ENCODE measurements around the gene LAMC3.

DNA sequence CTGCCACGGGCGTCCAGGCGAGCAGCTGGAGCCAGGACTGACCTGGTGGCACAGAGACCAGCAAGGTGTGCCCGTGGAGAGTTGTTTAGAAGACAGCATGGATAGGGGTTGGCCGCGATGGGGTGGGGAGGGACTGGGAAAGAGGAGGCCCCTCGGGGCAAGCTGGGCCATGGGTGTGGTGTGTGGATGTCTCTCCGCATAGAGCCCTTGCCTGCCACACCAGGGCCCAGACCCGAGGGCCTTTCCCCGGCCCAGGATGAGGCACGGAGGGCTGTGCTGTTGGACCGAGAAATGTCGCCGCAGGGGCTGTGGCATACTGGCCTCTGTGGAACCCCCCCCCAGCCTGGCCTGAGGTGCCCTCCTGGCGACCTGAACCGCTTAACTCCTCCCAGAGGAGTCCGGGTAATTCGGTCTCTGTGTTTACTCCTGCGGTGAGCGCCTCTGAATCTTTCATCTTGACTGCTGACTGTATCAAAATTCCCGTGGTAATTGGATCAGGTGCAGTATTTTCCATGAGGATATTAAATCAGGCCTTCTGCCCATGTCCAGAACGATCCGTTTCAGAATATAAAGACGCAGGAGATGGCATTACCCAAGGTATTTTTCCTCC is 22.5 kb upstream of the LAMC3 start:
- TF ChIP-seq, protein P1, sequence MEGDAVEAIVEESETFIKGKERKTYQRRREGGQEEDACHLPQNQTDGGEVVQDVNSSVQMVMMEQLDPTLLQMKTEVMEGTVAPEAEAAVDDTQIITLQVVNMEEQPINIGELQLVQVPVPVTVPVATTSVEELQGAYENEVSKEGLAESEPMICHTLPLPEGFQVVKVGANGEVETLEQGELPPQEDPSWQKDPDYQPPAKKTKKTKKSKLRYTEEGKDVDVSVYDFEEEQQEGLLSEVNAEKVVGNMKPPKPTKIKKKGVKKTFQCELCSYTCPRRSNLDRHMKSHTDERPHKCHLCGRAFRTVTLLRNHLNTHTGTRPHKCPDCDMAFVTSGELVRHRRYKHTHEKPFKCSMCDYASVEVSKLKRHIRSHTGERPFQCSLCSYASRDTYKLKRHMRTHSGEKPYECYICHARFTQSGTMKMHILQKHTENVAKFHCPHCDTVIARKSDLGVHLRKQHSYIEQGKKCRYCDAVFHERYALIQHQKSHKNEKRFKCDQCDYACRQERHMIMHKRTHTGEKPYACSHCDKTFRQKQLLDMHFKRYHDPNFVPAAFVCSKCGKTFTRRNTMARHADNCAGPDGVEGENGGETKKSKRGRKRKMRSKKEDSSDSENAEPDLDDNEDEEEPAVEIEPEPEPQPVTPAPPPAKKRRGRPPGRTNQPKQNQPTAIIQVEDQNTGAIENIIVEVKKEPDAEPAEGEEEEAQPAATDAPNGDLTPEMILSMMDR (IDR thresholded peaks at IDR 0.05): no peak
- TF ChIP-seq POLR2AphosphoS5 (IDR thresholded peaks at IDR 0.05): no peak

Data from upper lobe of left lung (tissue), 4 donors.